IPS-NIHi11 (cell line): Measurements from ENCODE around the gene ARF5.
"Not testable (repeated sequence)": the region's sequence is repeated elsewhere in the genome, so short reads cannot be mapped to it uniquely, and the experiment has no call there.

ENCODE experiments used
- DNase-seq: peaks from one replicate; pipeline ENCODE4 v3.0.0; 2012; ENCODE audit warnings: mixed read lengths, low spot score

Gene ARF5

GRCh38 chr7:127588019-127588696 is at the start of gene ARF5:
TSS of gene ARF5 (plus strand) at chr7:127588411. CDS start at chr7:127588499, 88 bp downstream.
- peak; percentile 96 for DNase-seq

GRCh38 chr7:127539116-127539515 is 49.1 kb upstream of the ARF5 start:
- no peak for DNase-seq

- not testable (repeated sequence) for DNase-seq
These were observed 47.8 kb upstream of the ARF5 start for GRCh38 chr7:127540461-127540860.

GRCh38 chr7:127541548-127541947 is 46.7 kb upstream of the ARF5 start:
- no peak for DNase-seq

GRCh38 chr7:127546313-127546712 is 41.9 kb upstream of the ARF5 start:
- DNase-seq, result no peak

GRCh38 chr7:127550247-127550646 is 38.0 kb upstream of the ARF5 start:
- no peak for DNase-seq

- DNase-seq, result no peak
These were observed 36.3 kb upstream of the ARF5 start for GRCh38 chr7:127551941-127552340.

- no peak for DNase-seq
These were observed 31.8 kb upstream of the ARF5 start for GRCh38 chr7:127556404-127556803.

GRCh38 chr7:127557803-127558202 is 30.4 kb upstream of the ARF5 start:
- DNase-seq, result no peak

GRCh38 chr7:127566242-127566641 is 22.0 kb upstream of the ARF5 start:
- DNase-seq, result no peak

- DNase-seq, result not testable (repeated sequence)
These were observed 20.2 kb upstream of the ARF5 start for GRCh38 chr7:127568034-127568433.

GRCh38 chr7:127571741-127572505 is 16.3 kb upstream of the ARF5 start:
- no peak for DNase-seq

GRCh38 chr7:127578036-127578684 is 10.1 kb upstream of the ARF5 start:
- DNase-seq, result peak; percentile 24

GRCh38 chr7:127578711-127579275 is 9.4 kb upstream of the ARF5 start:
- no peak for DNase-seq

GRCh38 chr7:127580612-127581011 is 7.6 kb upstream of the ARF5 start:
- DNase-seq, result no peak

- DNase-seq, result no peak
These were observed 6.5 kb upstream of the ARF5 start for GRCh38 chr7:127581716-127582115.

- DNase-seq, result no peak
These were observed 5.8 kb upstream of the ARF5 start for GRCh38 chr7:127582361-127582760.

GRCh38 chr7:127584648-127585043 is 3.6 kb upstream of the ARF5 start:
- no peak for DNase-seq

- DNase-seq, result peak; percentile 93
These were observed 2.9 kb upstream of the ARF5 start, which contains the start of gene GCC1 for GRCh38 chr7:127585044-127585953. TSS of gene GCC1 (minus strand) at chr7:127585596. CDS start at chr7:127585182, 414 bp downstream.

- no peak for DNase-seq
These were observed 1.9 kb upstream of the ARF5 start for GRCh38 chr7:127586346-127586745.

- no peak for DNase-seq
These were observed 570 bp upstream of the ARF5 start for GRCh38 chr7:127587663-127588018.
